Measurements from ENCODE around the gene CCDC83.

DNA sequence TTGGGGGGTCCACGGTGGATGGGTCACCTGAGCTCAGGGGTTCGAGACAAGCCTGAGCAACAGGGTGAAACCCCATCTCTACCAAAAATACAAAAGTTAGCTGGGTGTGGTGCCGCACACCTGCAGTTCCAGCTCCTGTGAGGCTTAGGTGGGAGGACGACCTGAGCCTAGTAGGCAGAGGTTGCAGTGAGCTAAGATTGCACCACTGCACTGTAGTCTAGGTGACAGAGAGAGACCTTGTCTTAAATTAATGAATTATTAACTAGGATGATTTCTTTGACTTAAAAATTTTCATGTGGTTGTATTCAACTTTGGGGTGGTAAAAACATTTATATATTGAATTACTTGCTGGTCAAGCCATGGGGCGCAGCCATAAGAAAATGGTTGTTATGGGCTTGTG is 33.9 kb downstream of the CCDC83 start:
- TF ChIP-seq RAD21 (IDR thresholded peaks at IDR 0.05; ENCODE audit: low read depth) = no peak
- no peak for TF ChIP-seq REST (IDR thresholded peaks at IDR 0.05; ENCODE audit: low read depth)
- no peak for TF ChIP-seq CEBPB (IDR thresholded peaks at IDR 0.05)
- TF ChIP-seq EP300 (IDR thresholded peaks at IDR 0.05; ENCODE audit: borderline replicate concordance) = no peak
- no peak for TF ChIP-seq YY1 (IDR thresholded peaks at IDR 0.05; ENCODE audit: low read depth)
- TF ChIP-seq NFIC (IDR thresholded peaks at IDR 0.05) = no peak
- no peak for TF ChIP-seq EGR1 (IDR thresholded peaks at IDR 0.05)
- TF ChIP-seq CREB1 (IDR thresholded peaks at IDR 0.05; ENCODE audit: low read depth) = no peak
- TF ChIP-seq TCF12 (IDR thresholded peaks at IDR 0.05; ENCODE audit: low read depth) = no peak
- TF ChIP-seq, protein P1, sequence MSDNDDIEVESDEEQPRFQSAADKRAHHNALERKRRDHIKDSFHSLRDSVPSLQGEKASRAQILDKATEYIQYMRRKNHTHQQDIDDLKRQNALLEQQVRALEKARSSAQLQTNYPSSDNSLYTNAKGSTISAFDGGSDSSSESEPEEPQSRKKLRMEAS (IDR thresholded peaks at IDR 0.05) = no peak
- TF ChIP-seq TAF1 (IDR thresholded peaks at IDR 0.05; ENCODE audit: low read depth) = no peak
- TF ChIP-seq, protein P2, sequence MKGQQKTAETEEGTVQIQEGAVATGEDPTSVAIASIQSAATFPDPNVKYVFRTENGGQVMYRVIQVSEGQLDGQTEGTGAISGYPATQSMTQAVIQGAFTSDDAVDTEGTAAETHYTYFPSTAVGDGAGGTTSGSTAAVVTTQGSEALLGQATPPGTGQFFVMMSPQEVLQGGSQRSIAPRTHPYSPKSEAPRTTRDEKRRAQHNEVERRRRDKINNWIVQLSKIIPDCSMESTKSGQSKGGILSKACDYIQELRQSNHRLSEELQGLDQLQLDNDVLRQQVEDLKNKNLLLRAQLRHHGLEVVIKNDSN (IDR thresholded peaks at IDR 0.05) = no peak
- no peak for TF ChIP-seq TEAD4 (IDR thresholded peaks at IDR 0.05)
